Neural progenitor cell (in vitro differentiated cells): ENCODE data around the gene IP6K1. TPM values are rescaled to one million over a fixed set of nuclear protein-coding genes. Genes with fewer than 3 reads are reported as not detected.

ENCODE experiments used
- DNase-seq: peaks from one replicate; pipeline ENCODE4 v3.0.0-alpha.2; 2016; ENCODE audit warnings: low spot score
- H2AFZ ChIP-seq: fragments of 200-600 bp; sonication (generic); replicated peaks from 2 replicates; pipeline ENCODE4 v1.6.1; 2016; ENCODE audit warnings: antibody characterized with exemption
- H3F3A ChIP-seq: fragments of 200-600 bp; sonication (generic); 2 replicates; pipeline ENCODE4 v1.6.1; 2016; ENCODE audit warnings: antibody characterized with exemption, low read depth
- H3K27ac ChIP-seq: fragments of 200-600 bp; sonication (generic); 2 replicates; pipeline ENCODE4 v1.5.1; 2016; ENCODE audit warnings: mild to moderate bottlenecking
- H3K27me3 ChIP-seq: fragments of 200-600 bp; sonication (generic); 2 replicates; pipeline ENCODE4 v1.6.1; 2016; ENCODE audit warnings: mild to moderate bottlenecking, moderate library complexity
- H3K36me3 ChIP-seq: fragments of 200-600 bp; sonication (generic); 2 replicates; pipeline ENCODE4 v1.5.1; 2016
- H3K4me1 ChIP-seq: fragments of 200-600 bp; sonication (generic); 2 replicates; pipeline ENCODE4 v1.6.1; 2016; ENCODE audit warnings: mixed run types
- H3K4me2 ChIP-seq: fragments of 200-600 bp; sonication (generic); 2 replicates; pipeline ENCODE4 v1.6.1; 2016
- H3K4me3 ChIP-seq: fragments of 200-600 bp; sonication (generic); 2 replicates; pipeline ENCODE4 v1.5.1; 2016
- H3K79me2 ChIP-seq: fragments of 200-600 bp; sonication (generic); 2 replicates; pipeline ENCODE4 v1.6.1; 2016; ENCODE audit warnings: low read depth
- H3K9ac ChIP-seq: fragments of 200-600 bp; sonication (generic); 2 replicates; pipeline ENCODE4 v1.6.1; 2016
- H3K9me3 ChIP-seq: fragments of 200-600 bp; sonication (generic); 2 replicates; pipeline ENCODE4 v1.5.1; 2016; ENCODE audit warnings: low read depth
- H4K20me1 ChIP-seq: fragments of 200-600 bp; sonication (generic); 2 replicates; pipeline ENCODE4 v1.6.1; 2016; ENCODE audit warnings: low read depth
- H3K27ac Mint-ChIP-seq: 3 replicates; pipeline ENCODE4 v1.8.0; 2021; ENCODE audit warnings: mixed read lengths
- H3K27me3 Mint-ChIP-seq: 2 replicates; pipeline ENCODE4 v1.8.0; 2022; ENCODE audit warnings: low read depth, mild to moderate bottlenecking, inconsistent platforms, moderate library complexity, mixed read lengths; ENCODE audit not compliant: insufficient read depth
- H3K36me3 Mint-ChIP-seq: 3 replicates; pipeline ENCODE4 v1.8.0; 2021; ENCODE audit warnings: mixed read lengths
- H3K4me1 Mint-ChIP-seq: 3 replicates; pipeline ENCODE4 v1.8.0; 2021; ENCODE audit warnings: mixed read lengths
- H3K4me3 Mint-ChIP-seq: 3 replicates; pipeline ENCODE4 v1.8.0; 2021; ENCODE audit warnings: mild to moderate bottlenecking, moderate library complexity, mixed read lengths
- H3K9me3 Mint-ChIP-seq: 3 replicates; pipeline ENCODE4 v1.8.0; 2020; ENCODE audit warnings: mixed read lengths
- CTCF ChIP-seq: fragments of 200-600 bp; sonication (generic); IDR thresholded peaks from 2 replicates; pipeline ENCODE4 v1.5.1; 2017; ENCODE audit warnings: antibody characterized with exemption, mild to moderate bottlenecking
- EZH2 ChIP-seq: fragments of 200-600 bp; sonication (generic); IDR thresholded peaks from 2 replicates; pipeline ENCODE4 v1.6.1; 2017; ENCODE audit warnings: antibody characterized with exemption, mild to moderate bottlenecking, moderate library complexity
- EZH2phosphoT487 ChIP-seq: fragments of 200-600 bp; sonication (generic); IDR thresholded peaks from 2 replicates; pipeline ENCODE4 v1.6.1; 2017; ENCODE audit warnings: antibody characterized with exemption
- total RNA-seq: library from RNA; depleted of rRNA; stranded (reverse); fragments of >200 nt; gene quantifications from 2 replicates; pipeline ENCODE4 v1.2.3, GENCODE V29; 2015; ENCODE audit warnings: low replicate concordance

IP6K1 gene
- total RNA-seq, 1 donor from 2014 or later, result 26.3 TPM

GRCh38 chr3:49794926-49795905 is 8.9 kb upstream of the IP6K1 start:
- Histone ChIP-seq H3K9ac (no peak overlapping the region), H3K27me3 (no peaks in the 10 kb centered on the region), H3K4me2 (no peak overlapping the region), H3K9me3 (no peaks in the 10 kb centered on the region), H3K79me2 (no peaks in the 10 kb centered on the region), H3K4me3 (no peak overlapping the region), H4K20me1 (no peaks in the 10 kb centered on the region), H2AFZ (no peak overlapping the region), H3K4me1 (no peaks in the 10 kb centered on the region), H3F3A (no peaks in the 10 kb centered on the region), H3K36me3 (no peaks in the 10 kb centered on the region), H3K27ac (no peak overlapping the region)
- Mint-ChIP-seq H3K9me3 (no peaks in the 10 kb centered on the region), H3K4me1 (peaks cover 9% of the 10 kb centered on the region), H3K27ac (no peak overlapping the region), H3K27me3 (peaks cover 14% of the 10 kb centered on the region), H3K36me3 (no peaks in the 10 kb centered on the region), H3K4me3 (no peak overlapping the region)
- no peak for DNase-seq
- TF ChIP-seq EZH2 (no peak), EZH2phosphoT487 (no peak), CTCF (no peak)

- Mint-ChIP-seq H3K4me1 (peaks cover 16% of the 10 kb centered on the region), H3K9me3 (no peaks in the 10 kb centered on the region), H3K27ac (no peak overlapping the region), H3K36me3 (no peaks in the 10 kb centered on the region), H3K27me3 (peaks cover 16% of the 10 kb centered on the region), H3K4me3 (no peak overlapping the region)
- Histone ChIP-seq H3K36me3 (no peaks in the 10 kb centered on the region), H2AFZ (no peak overlapping the region), H3K79me2 (no peaks in the 10 kb centered on the region), H3K27ac (no peak overlapping the region), H3K4me2 (no peak overlapping the region), H3K4me1 (no peaks in the 10 kb centered on the region), H3K4me3 (no peak overlapping the region), H3K9me3 (no peaks in the 10 kb centered on the region), H3K9ac (no peak overlapping the region), H3K27me3 (no peaks in the 10 kb centered on the region), H4K20me1 (no peaks in the 10 kb centered on the region), H3F3A (no peaks in the 10 kb centered on the region)
- TF ChIP-seq EZH2, result no peak
- TF ChIP-seq CTCF, result no peak
- no peak for TF ChIP-seq EZH2phosphoT487
- DNase-seq, result no peak
Measured at GRCh38 chr3:49794431-49794830, 8.1 kb upstream of the IP6K1 start.

GRCh38 chr3:49793486-49794085 is 7.2 kb upstream of the IP6K1 start:
- Mint-ChIP-seq H3K9me3 (no peaks in the 10 kb centered on the region), H3K36me3 (no peaks in the 10 kb centered on the region), H3K27ac (no peak overlapping the region), H3K4me1 (peaks cover 16% of the 10 kb centered on the region), H3K27me3 (peaks cover 16% of the 10 kb centered on the region), H3K4me3 (no peak overlapping the region)
- H3K79me2 ChIP-seq, result no peaks in the 10 kb centered on the region
- H2AFZ ChIP-seq, result no peak overlapping the region
- no peak for TF ChIP-seq EZH2phosphoT487
- no peak for TF ChIP-seq CTCF
- no peak for TF ChIP-seq EZH2
- no peaks in the 10 kb centered on the region for H3K36me3 ChIP-seq
- H3K27me3 ChIP-seq, result no peaks in the 10 kb centered on the region
- H3K9me3 ChIP-seq, result no peaks in the 10 kb centered on the region
- no peaks in the 10 kb centered on the region for H3K4me1 ChIP-seq
- H3F3A ChIP-seq, result no peaks in the 10 kb centered on the region
- no peak overlapping the region for H3K4me2 ChIP-seq
- no peak overlapping the region for H3K9ac ChIP-seq
- DNase-seq, result no peak
- no peak overlapping the region for H3K4me3 ChIP-seq
- H3K27ac ChIP-seq, result no peak overlapping the region
- H4K20me1 ChIP-seq, result no peaks in the 10 kb centered on the region
